ENCODE data around the gene NAA25.

DNA sequence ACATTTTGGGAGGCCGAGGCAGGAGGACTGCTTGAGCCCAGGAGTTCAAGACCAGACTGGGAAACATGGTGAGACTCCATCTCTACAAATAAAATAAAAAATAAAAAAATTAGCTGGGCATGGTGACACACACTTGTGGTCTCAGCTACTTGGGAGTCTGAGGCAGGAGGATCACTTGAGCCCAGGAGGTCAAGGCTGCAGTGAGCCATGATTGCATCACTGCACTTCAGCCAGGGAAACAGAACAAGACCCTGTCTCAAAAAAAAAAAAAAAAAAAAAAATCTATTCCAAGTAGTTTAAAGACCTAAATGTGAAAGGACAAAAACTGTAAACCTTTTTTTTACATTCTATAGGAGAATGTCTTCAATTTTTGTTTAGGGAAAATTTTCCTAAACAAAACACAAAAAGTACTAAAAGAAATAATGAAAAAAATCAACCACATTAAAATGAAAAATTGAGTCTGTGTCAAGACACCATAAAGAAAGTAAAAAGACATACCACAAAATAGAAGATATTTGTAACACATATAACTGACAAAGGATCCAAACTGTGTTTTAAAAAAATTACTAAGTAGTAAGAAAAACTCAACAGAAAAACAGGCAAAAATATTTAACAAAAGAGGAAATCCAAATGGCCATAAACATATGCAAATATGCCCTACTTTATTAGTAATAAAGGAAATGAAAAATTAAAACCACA, 112.7 kb downstream of the NAA25 start:
- no peak for TF ChIP-seq EZH2 (IDR thresholded peaks at IDR 0.05)
- TF ChIP-seq POLR2AphosphoS5 (IDR thresholded peaks at IDR 0.05; ENCODE audit: borderline replicate concordance, low read depth, low read length), result no peak
